Measurements from ENCODE around the gene WDR20.
A peak's percentile ranks its signal among the peaks of the same experiment; 100 is the strongest.
"Not testable (repeated sequence)": the region's sequence is repeated elsewhere in the genome, so short reads cannot be mapped to it uniquely, and the experiment has no call there.

Gene WDR20
- 40.1 to 63.0 reads per million in 2 experiments for total RNA-seq

GRCh38 chr14:102139286-102140026 lies at the start of gene WDR20:
TSS of gene WDR20 (plus strand) at chr14:102139897. CDS start at chr14:102139924, 27 bp downstream.
- peak; percentile 99 for DNase-seq (ENCODE audit: low read depth)

GRCh38 chr14:102090713-102091112 lies 49.0 kb upstream of the WDR20 start:
- no peak for DNase-seq (ENCODE audit: low read depth)

GRCh38 chr14:102092806-102093205 lies 46.9 kb upstream of the WDR20 start:
- DNase-seq (ENCODE audit: low read depth): no peak

- DNase-seq (ENCODE audit: low read depth): no peak
These were observed 45.6 kb upstream of the WDR20 start for GRCh38 chr14:102094101-102094500.

GRCh38 chr14:102095231-102095870 lies 44.3 kb upstream of the WDR20 start:
- no peak for DNase-seq (ENCODE audit: low read depth)

GRCh38 chr14:102095871-102096568 lies 43.7 kb upstream of the WDR20 start:
- DNase-seq (ENCODE audit: low read depth): no peak

GRCh38 chr14:102096569-102097188 lies 43.0 kb upstream of the WDR20 start:
- DNase-seq (ENCODE audit: low read depth): peak; percentile 60

GRCh38 chr14:102097441-102098135 lies 42.1 kb upstream of the WDR20 start:
- no peak for DNase-seq (ENCODE audit: low read depth)

- DNase-seq (ENCODE audit: low read depth): no peak
These were observed 36.5 kb upstream of the WDR20 start for GRCh38 chr14:102103062-102103695.

- no peak for DNase-seq (ENCODE audit: low read depth)
These were observed 34.3 kb upstream of the WDR20 start for GRCh38 chr14:102105369-102105768.

GRCh38 chr14:102109332-102109731 lies 30.4 kb upstream of the WDR20 start:
- not testable (repeated sequence) for DNase-seq (ENCODE audit: low read depth)

- DNase-seq (ENCODE audit: low read depth): no peak
These were observed 28.6 kb upstream of the WDR20 start for GRCh38 chr14:102111101-102111500.

- DNase-seq (ENCODE audit: low read depth): no peak
These were observed 23.1 kb upstream of the WDR20 start for GRCh38 chr14:102116361-102117180.

- DNase-seq (ENCODE audit: low read depth): no peak
These were observed 21.8 kb upstream of the WDR20 start for GRCh38 chr14:102117852-102118251.

GRCh38 chr14:102120888-102121287 lies 18.8 kb upstream of the WDR20 start:
- DNase-seq (ENCODE audit: low read depth): no peak

GRCh38 chr14:102121567-102121966 lies 18.1 kb upstream of the WDR20 start:
- DNase-seq (ENCODE audit: low read depth): no peak

- DNase-seq (ENCODE audit: low read depth): no peak
These were observed 15.3 kb upstream of the WDR20 start for GRCh38 chr14:102124419-102124818.

- DNase-seq (ENCODE audit: low read depth): no peak
These were observed 14.2 kb upstream of the WDR20 start for GRCh38 chr14:102125546-102125945.

- no peak for DNase-seq (ENCODE audit: low read depth)
These were observed 12.8 kb upstream of the WDR20 start for GRCh38 chr14:102126807-102127455.

- DNase-seq (ENCODE audit: low read depth): no peak
These were observed 8.0 kb upstream of the WDR20 start for GRCh38 chr14:102131741-102132140.

All from T follicular helper cell (primary cell).